HepG2 (cell line): ENCODE results near the gene IFT122. TPM values are rescaled to one million over a fixed set of nuclear protein-coding genes. Genes with fewer than 3 reads are reported as not detected.

ENCODE experiments used
- ATAC-seq: fragments of 200-7000 bp; cut with Tn5 transposase; 3 replicates; pipeline ENCODE4 v1.9.1; 2020; ENCODE audit warnings: mild to moderate bottlenecking, moderate library complexity
- BruUV-seq: library from RNA; stranded (reverse); fragments of 400-500 nt; replicated peaks from 2 replicates; lab custom pipeline; 2021; lab: Mats Ljungman, UMichigan
- CTCF ChIA-PET: fragments of 300-600 bp; formaldehyde crosslinking; extraction: SDS; loops from one replicate; lab custom pipeline; 2021; ENCODE audit warnings: low total read pairs, inconsistent platforms, low intra/inter-chr PET ratio; lab: Yijun Ruan, JAX
- POLR2A ChIA-PET: fragments of 350-600 bp; sonication (Branson Sonifier 250); formaldehyde crosslinking; loops from one replicate; lab custom pipeline; 2020; ENCODE audit warnings: antibody characterized with exemption, inconsistent platforms; lab: Yijun Ruan, JAX
- DNase-seq: peaks from one replicate; pipeline ENCODE4 v3.0.0-alpha.2; 2015; ENCODE audit warnings: low spot score
- FAIRE-seq: peaks from 3 replicates; lab custom pipeline; 2011; peaks lifted over from hg19 to GRCh38; lab: Jason Lieb, UNC
- H2AFZ ChIP-seq: one replicate; pipeline ENCODE4 v1.6.1; 2011; ENCODE audit warnings: low read length, inconsistent platforms
- H3K27ac ChIP-seq: fragments of 300-600 bp; 3 replicates; pipeline ENCODE4 v1.8.0; 2011; ENCODE audit warnings: mixed run types, mild to moderate bottlenecking, mixed read lengths, low read length, inconsistent platforms; ENCODE audit not compliant: insufficient read depth; ENCODE audit errors: extremely low read length
- H3K27me3 ChIP-seq, 2 experiments: fragments of 200-600 bp in 1 of 2; 2 replicates in 1 of 2; 3 replicates in 1 of 2; pipeline versions ENCODE4 v1.6.0 to v1.8.0; 2011; ENCODE audit warnings: low read length in 2 of 2, mild to moderate bottlenecking in 2 of 2, moderate library complexity in 2 of 2, inconsistent platforms in 1 of 2; ENCODE audit not compliant: insufficient read depth in 2 of 2, control insufficient read depth in 1 of 2
- H3K36me3 ChIP-seq, 2 experiments: fragments of 200-600 bp in 1 of 2; replicated peaks in 1 of 2; 2 replicates in 1 of 2; 3 replicates in 1 of 2; pipeline versions ENCODE4 v1.5.1 to v1.8.0; 2011; ENCODE audit warnings: low read length in 2 of 2, inconsistent platforms in 1 of 2; ENCODE audit not compliant: insufficient read depth in 2 of 2, control insufficient read depth in 1 of 2
- H3K4me1 ChIP-seq: 2 replicates; pipeline ENCODE4 v1.5.1; 2012; ENCODE audit warnings: low read length, inconsistent platforms; ENCODE audit not compliant: insufficient read depth
- H3K4me2 ChIP-seq: 2 replicates; pipeline ENCODE4 v1.6.0; 2011; ENCODE audit warnings: low read depth, low read length, inconsistent platforms
- H3K4me3 ChIP-seq, 3 experiments: fragments of 200-600 bp in 1 of 3; sonication (generic), shearing (Covaris generic) in 1 of 3; replicated peaks in 1 of 3; 2 replicates each; pipeline ENCODE4 v1.5.1; 2011 to 2016; ENCODE audit warnings: low read length in 3 of 3, inconsistent platforms in 2 of 3, low read depth in 2 of 3, mild to moderate bottlenecking in 2 of 3, control low read depth in 1 of 3, mixed read lengths in 1 of 3; ENCODE audit not compliant: insufficient read depth in 1 of 3
- H3K79me2 ChIP-seq: one replicate; pipeline ENCODE4 v1.6.1; 2011; ENCODE audit warnings: low read length, inconsistent platforms; ENCODE audit not compliant: insufficient read depth
- H3K9ac ChIP-seq: 2 replicates; pipeline ENCODE4 v1.6.0; 2011; ENCODE audit warnings: mild to moderate bottlenecking, low read depth, low read length, inconsistent platforms; ENCODE audit not compliant: insufficient read depth
- H3K9me3 ChIP-seq: 2 replicates; pipeline ENCODE4 v1.5.1; 2012; ENCODE audit warnings: mild to moderate bottlenecking, low read length
- H4K20me1 ChIP-seq: 2 replicates; pipeline ENCODE4 v1.6.0; 2011; ENCODE audit warnings: inconsistent platforms, mild to moderate bottlenecking, low read length, moderate library complexity; ENCODE audit not compliant: insufficient read depth
- ASH2L ChIP-seq: fragments of 300-600, 200-600 bp; sonication (generic); IDR thresholded peaks from 2 replicates; pipeline ENCODE4 v1.7.0; 2017; ENCODE audit warnings: low read depth, mild to moderate bottlenecking, moderate library complexity, mixed read lengths, low read length; ENCODE audit not compliant: insufficient read length
- CEBPZ ChIP-seq: IDR thresholded peaks from 2 replicates; pipeline ENCODE4 v1.6.1; 2012; ENCODE audit warnings: low read length, improper control_type of control experiment
- CREM ChIP-seq, 2 experiments: sonication (generic) in 1 of 2; formaldehyde crosslinking in 1 of 2; IDR thresholded peaks; 2 replicates each; pipeline versions ENCODE4 v1.4.0 to v1.6.1; 2016 to 2020; ENCODE audit warnings: antibody characterized with exemption in 1 of 2, mild to moderate bottlenecking in 1 of 2, missing genetic modification reagents in 1 of 2
- ELF4 ChIP-seq: sonication (generic); formaldehyde crosslinking; IDR thresholded peaks from 2 replicates; pipeline ENCODE4 v1.5.0; 2020; ENCODE audit warnings: missing genetic modification reagents, mild to moderate bottlenecking, moderate library complexity, borderline replicate concordance
- HNRNPK ChIP-seq: fragments of 200-400 bp; formaldehyde crosslinking; IDR thresholded peaks from 2 replicates; pipeline ENCODE4 v1.6.1; 2018; ENCODE audit warnings: low read length, low read depth, moderate library complexity, mild to moderate bottlenecking; ENCODE audit not compliant: poor library complexity, severe bottlenecking
- NFE2L2 ChIP-seq: fragments of 150-350 bp; IDR thresholded peaks from 2 replicates; pipeline ENCODE4 v1.6.1; 2014; ENCODE audit warnings: low read length
- SETDB1 ChIP-seq: sonication (generic); formaldehyde crosslinking; IDR thresholded peaks from 2 replicates; pipeline ENCODE4 v1.5.1; 2020; ENCODE audit warnings: missing genetic modification reagents, mild to moderate bottlenecking, borderline replicate concordance
- SMAD9 ChIP-seq: sonication (generic); formaldehyde crosslinking; IDR thresholded peaks from 2 replicates; pipeline ENCODE4 v1.5.1; 2020; ENCODE audit warnings: mild to moderate bottlenecking, missing genetic modification reagents
- TEAD2 ChIP-seq: sonication (generic); formaldehyde crosslinking; IDR thresholded peaks from 2 replicates; pipeline ENCODE4 v1.9.0; 2021; ENCODE audit warnings: missing genetic modification reagents
- ZBTB25 ChIP-seq: IDR thresholded peaks from 2 replicates; pipeline ENCODE4 v1.6.1; 2018; ENCODE audit warnings: missing genetic modification reagents
- ZBTB37 ChIP-seq: sonication (generic); formaldehyde crosslinking; IDR thresholded peaks from 2 replicates; pipeline ENCODE4 v1.4.0; 2020; ENCODE audit warnings: mild to moderate bottlenecking, missing genetic modification reagents
- ZFX ChIP-seq: sonication (generic); formaldehyde crosslinking; IDR thresholded peaks from 2 replicates; pipeline ENCODE4 v1.4.0; 2020; ENCODE audit warnings: mild to moderate bottlenecking, low read depth, missing genetic modification reagents, moderate library complexity
- ZNF724P ChIP-seq: sonication (generic); formaldehyde crosslinking; IDR thresholded peaks from 2 replicates; pipeline ENCODE4 v1.8.0; 2022; ENCODE audit warnings: missing genetic modification reagents, borderline replicate concordance
- in situ Hi-C: cut with HindIII; loops from 2 replicates; pipeline ENCODE4 v1.10.0; 2017; ENCODE audit warnings: low pct_unique_long_range_greater_than_20kb; ENCODE audit not compliant: extremely low pct_ligation_motif_present
- intact Hi-C: fragments of 100-400 bp; cut with micrococcal nuclease; formaldehyde crosslinking; loops from one replicate; pipeline ENCODE4 v1.10.0; 2022; ENCODE audit not compliant: unreplicated experiment
- polyA plus RNA-seq, 8 experiments: library from polyadenylated mRNA; depleted of rRNA in 3 of 8; stranded (reverse) in 7 of 8; unstranded in 1 of 8; fragments of >200 nt; fragmentation: Illumina TruSeq in 4 of 8; extraction: Trizol in 4 of 8; gene quantifications; 2 replicates each; pipeline versions ENCODE4 v1.2.1 to v1.2.3, GENCODE V29; 2011 to 2016; ENCODE audit warnings: low read depth in 4 of 8, missing spikeins in 1 of 8, mixed read lengths in 1 of 8; ENCODE audit not compliant: insufficient read depth in 1 of 8
- total RNA-seq, 5 experiments: library from RNA; depleted of rRNA; stranded (reverse); fragments of >200 nt; fragmentation: Illumina TruSeq; extraction: Trizol; gene quantifications; 2 replicates each; pipeline ENCODE4 v1.2.3, GENCODE V29; 2016; ENCODE audit warnings: low read depth in 1 of 5
- TF ChIP-seq, protein P1 (sequence below): sonication (generic); formaldehyde crosslinking; IDR thresholded peaks from 2 replicates; pipeline ENCODE4 v1.4.0; 2020; ENCODE audit warnings: missing genetic modification reagents

IFT122 gene
- total and polyA plus RNA-seq, 2 of the 13 experiments (the other 11 are each of a cell fraction or from before 2014, with no cell fraction given), result 10.1 to 10.3 TPM

DNA sequence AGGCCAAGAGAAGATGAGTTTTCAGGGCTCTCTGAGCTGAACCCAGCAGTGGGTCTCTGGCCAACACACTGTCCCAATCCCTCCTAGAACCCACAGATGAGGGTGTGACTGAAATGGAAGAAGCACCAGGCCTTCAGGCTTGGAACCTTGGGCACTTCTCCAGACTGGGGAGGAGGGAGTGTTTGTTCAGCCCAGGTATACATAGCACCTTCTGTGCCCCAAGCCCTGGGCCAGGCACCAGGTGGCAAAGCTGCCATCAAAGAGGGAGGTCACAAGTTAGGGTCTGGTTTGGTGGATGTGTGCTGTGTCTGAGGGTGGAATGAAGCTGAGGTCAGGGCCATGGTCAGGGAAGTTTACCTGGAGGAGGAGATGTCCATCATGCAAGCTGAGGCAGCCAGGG, 72.6 kb downstream of the IFT122 start:
- Histone ChIP-seq H3K9me3 (no peaks in the 10 kb centered on the region), H2AFZ (no peak overlapping the region), H3K9ac (no peak overlapping the region), H3K27ac (no peak overlapping the region), H3K36me3 (peaks cover 0 to 1% of the 10 kb centered on the region in 2 experiments; a peak in 1 of 5 replicates), H3K4me2 (no peak overlapping the region), H4K20me1 (no peaks in the 10 kb centered on the region), H3K4me3 (no peak overlapping the region), H3K27me3 (no peaks in the 10 kb centered on the region), H3K4me1 (peaks cover 30% of the 10 kb centered on the region), H3K79me2 (no peaks in the 10 kb centered on the region)
- in situ Hi-C loops, result no loop called here
- FAIRE-seq (no peak), DNase-seq (no peak), ATAC-seq (no peak)
- no TSS peak for BruUV-seq
- ChIA-PET CTCF (no interaction called here), POLR2A (no interaction called here)
- no peak for TF ChIP-seq TEAD2 (CRISPR knock-in tag)
- TF ChIP-seq CEBPZ, result no peak
- no peak for TF ChIP-seq ELF4
- no peak for TF ChIP-seq SMAD9 (CRISPR knock-in tag)
- TF ChIP-seq ZNF724P (CRISPR knock-in tag), result no peak
- no peak for TF ChIP-seq ZBTB25 (CRISPR knock-in tag)
- TF ChIP-seq HNRNPK, result no peak
- no peak for TF ChIP-seq CREM (IDR thresholded peaks at IDR 0.05)
- no peak for TF ChIP-seq CREM (CRISPR knock-in tag; IDR thresholded peaks at IDR 0.05)
- no peak for TF ChIP-seq SETDB1 (CRISPR knock-in tag)
- no peak for TF ChIP-seq ASH2L
- no peak for TF ChIP-seq NFE2L2
- TF ChIP-seq ZBTB37 (CRISPR knock-in tag), result no peak
- TF ChIP-seq, protein P1, sequence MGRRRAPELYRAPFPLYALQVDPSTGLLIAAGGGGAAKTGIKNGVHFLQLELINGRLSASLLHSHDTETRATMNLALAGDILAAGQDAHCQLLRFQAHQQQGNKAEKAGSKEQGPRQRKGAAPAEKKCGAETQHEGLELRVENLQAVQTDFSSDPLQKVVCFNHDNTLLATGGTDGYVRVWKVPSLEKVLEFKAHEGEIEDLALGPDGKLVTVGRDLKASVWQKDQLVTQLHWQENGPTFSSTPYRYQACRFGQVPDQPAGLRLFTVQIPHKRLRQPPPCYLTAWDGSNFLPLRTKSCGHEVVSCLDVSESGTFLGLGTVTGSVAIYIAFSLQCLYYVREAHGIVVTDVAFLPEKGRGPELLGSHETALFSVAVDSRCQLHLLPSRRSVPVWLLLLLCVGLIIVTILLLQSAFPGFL (CRISPR knock-in tag), result no peak
- TF ChIP-seq ZFX (CRISPR knock-in tag), result no peak
- intact Hi-C loops, result no loop called here
